KOPT-K1 (cell line): Measurements from ENCODE around the gene PKIG.

ENCODE experiments used
- H3K27ac ChIP-seq: fragments of 200-600 bp; sonication (generic); 2 replicates; pipeline ENCODE4 v1.5.1; 2016; ENCODE audit warnings: antibody characterized with exemption, mild to moderate bottlenecking, low read depth, low read length; ENCODE audit not compliant: poor library complexity, severe bottlenecking
- H3K36me3 ChIP-seq: fragments of 200-600 bp; sonication (generic); 2 replicates; pipeline ENCODE4 v1.5.1; 2017; ENCODE audit warnings: antibody characterized with exemption, mild to moderate bottlenecking, low read length, moderate library complexity; ENCODE audit not compliant: insufficient read depth
- H3K9me3 ChIP-seq: fragments of 200-600 bp; sonication (generic); 2 replicates; pipeline ENCODE4 v1.5.1; 2017; ENCODE audit warnings: antibody characterized with exemption, low read length, mild to moderate bottlenecking; ENCODE audit not compliant: insufficient read depth, poor library complexity, severe bottlenecking

Gene PKIG

DNA sequence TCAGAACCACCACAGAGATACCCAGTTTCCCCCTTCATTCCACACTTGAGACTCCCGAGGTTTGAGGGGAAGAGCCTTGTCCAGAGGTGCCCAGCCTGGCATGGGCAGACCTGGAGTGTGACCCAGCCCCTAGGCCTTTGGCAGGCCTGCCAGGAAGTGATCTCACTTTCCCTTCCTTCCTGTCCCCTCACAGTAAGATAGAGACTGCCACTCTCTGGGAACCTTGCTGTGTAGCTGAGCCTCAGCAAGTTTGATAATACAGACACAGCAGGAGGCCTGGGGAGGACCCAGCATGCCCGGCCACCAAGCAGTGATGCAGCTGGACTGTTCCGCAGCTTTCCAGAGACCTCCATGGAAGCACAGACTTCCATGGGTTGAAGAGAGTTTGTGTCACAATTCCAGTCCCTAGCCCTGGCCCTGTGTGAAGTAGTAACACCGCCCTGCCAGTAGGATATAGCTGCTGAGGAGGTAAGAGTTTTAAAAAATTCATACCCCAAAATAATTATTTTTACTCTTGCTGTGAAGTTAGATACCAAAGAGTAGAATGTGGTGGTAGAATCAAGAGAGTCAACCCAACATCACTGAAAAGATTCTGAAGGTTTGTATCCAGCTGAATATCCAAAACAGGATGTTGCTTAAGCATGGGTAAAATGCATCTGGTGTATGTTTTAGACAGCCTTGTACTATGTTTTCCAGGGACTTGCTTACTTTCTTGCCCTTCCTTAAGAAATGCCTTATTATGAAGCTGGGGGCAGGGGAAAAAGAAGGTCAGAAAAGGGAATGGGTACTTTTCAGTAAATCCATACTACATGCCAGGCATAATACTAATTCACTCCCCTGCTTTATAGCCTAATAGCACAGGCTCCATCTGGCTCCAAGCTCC lies 16.3 kb downstream of the PKIG start:
- Histone ChIP-seq H3K9me3 (no peaks in the 10 kb centered on the region), H3K36me3 (no peaks in the 10 kb centered on the region), H3K27ac (peak overlapping the region; percentile 60)

DNA sequence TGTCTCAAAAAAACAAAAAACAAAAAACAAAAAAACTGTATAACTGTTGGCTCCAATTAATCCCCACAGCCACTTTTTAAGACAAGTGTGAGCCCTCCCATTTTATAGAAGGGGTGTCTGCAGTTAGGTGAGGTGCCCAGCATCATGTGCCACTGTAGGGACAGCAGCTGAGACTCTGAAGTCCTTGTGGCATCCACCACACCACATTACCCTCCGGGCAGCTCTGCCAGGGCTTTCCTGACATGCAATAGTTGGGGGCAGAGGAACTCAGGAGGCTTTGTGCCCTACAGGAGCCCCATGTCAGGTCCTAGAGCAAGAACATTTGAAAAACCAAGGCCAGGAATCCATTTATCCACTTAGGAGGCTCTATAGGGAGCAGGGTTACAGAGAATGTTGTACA lies 17.3 kb downstream of the PKIG start:
- H3K27ac ChIP-seq: no peak overlapping the region
- H3K36me3 ChIP-seq: no peaks in the 10 kb centered on the region
- H3K9me3 ChIP-seq: no peaks in the 10 kb centered on the region

DNA sequence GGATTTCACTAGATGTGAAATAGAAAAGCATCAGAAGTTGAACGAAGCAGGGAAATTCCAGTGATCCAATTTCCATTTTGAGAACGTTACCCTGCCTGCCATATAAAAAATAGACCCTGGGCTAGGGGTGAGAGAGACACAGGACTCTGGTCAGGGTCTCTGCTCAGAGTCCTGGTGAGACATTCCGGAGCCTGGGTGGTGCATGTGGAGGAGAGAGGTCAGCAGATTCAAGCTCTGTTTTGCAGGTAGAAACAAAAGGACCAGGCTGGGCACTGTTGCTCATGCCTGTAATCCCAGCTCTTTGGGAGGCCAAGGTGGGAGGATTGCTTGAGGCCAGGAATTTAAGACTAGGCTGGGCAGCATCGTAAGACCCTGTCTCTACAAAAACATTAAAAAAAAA lies 17.9 kb downstream of the PKIG start:
- no peaks in the 10 kb centered on the region for H3K36me3 ChIP-seq

DNA sequence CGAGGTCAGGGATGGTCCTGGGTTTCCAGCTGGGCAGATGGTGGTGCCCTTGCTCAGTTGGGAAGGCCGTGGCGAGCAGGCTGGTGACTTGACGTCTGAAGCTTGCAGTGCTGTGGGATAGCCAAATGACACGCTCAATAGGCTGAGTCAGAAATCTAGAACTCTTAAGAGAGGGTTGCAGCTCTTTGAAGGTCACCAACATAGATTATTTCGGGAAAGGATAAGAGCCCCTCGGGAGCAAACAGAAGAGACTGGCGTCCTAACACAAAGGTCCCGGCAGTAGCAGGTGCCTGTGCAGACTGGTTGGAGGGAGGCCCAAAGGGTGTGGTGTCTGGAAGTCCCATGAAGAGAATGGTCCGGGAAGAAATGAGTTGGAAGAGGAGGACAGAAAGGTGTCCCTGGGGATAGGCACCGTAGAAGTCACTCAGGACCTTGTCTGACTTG lies 18.4 kb downstream of the PKIG start:
- H3K9me3 ChIP-seq: no peaks in the 10 kb centered on the region
- peak overlapping the region; percentile 30 for H3K27ac ChIP-seq
- no peaks in the 10 kb centered on the region for H3K36me3 ChIP-seq

More for the DNA sequence above, 17.9 kb downstream of the PKIG start:
- Histone ChIP-seq H3K27ac (no peak overlapping the region), H3K9me3 (no peaks in the 10 kb centered on the region)

DNA sequence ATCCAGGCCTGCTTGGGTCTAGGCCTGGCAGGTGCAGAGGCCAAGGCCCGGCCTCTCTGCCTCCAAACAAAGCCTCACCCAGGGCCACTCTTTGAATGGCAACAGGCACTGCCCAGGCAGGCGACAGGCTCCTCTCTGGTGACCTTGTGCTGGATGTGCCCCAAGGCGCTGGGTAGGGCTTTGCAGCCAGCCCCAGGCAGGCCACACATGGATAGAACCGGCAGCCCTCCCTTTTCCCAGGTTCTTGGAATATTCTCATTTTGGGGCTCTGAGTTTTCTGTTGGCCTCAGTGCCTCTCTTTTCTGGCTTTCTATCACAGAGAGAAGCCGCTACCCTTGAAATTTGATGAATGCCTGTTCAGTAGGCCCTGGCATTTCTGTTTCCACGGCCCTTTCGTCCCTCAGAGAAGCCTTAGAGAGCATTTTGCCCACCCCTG lies 18.9 kb downstream of the PKIG start:
- peak overlapping the region; percentile 30 for H3K27ac ChIP-seq
- H3K36me3 ChIP-seq: no peaks in the 10 kb centered on the region
- no peaks in the 10 kb centered on the region for H3K9me3 ChIP-seq

DNA sequence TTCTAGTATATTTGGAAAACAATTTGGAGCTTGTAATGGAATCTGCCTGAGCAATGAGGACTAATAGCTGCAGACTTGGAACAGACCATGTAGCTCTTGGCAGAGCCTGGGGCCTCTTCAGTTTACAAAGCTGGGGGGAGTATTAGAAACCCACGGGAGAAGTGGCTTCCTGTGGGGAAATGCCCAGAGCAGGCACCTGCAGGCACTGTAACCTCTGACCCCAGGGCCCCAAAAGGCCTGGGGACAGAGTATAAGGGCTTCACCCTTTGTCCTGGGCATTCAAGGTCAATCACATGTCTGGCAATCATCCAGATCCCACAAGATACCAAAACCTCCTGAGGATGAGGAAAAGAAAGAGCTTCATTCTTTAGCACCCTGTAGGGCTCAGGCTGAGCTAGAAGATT lies 19.4 kb downstream of the PKIG start:
- no peaks in the 10 kb centered on the region for H3K9me3 ChIP-seq
- peak overlapping the region; percentile 30 for H3K27ac ChIP-seq
- H3K36me3 ChIP-seq: no peaks in the 10 kb centered on the region

DNA sequence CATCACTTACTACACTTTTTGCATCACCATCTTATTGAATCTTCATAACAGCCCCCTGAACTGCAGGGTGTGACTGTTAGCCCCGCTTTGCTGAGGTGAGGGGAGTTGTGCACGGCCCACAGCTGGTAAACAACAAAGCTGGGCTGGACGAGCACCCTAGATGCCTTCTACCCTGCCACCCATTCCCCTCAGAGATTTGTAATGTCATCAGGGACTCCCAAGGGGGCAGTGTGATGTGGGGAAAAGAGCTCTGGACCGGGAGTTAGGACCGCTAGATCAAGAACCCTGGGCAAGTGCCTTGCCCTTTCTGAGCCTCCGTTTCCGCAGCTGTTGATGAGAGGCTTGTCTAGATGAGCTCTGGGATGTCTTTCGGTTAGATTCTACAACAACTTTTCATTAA lies 20.9 kb downstream of the PKIG start:
- no peaks in the 10 kb centered on the region for H3K36me3 ChIP-seq
- no peak overlapping the region for H3K27ac ChIP-seq

DNA sequence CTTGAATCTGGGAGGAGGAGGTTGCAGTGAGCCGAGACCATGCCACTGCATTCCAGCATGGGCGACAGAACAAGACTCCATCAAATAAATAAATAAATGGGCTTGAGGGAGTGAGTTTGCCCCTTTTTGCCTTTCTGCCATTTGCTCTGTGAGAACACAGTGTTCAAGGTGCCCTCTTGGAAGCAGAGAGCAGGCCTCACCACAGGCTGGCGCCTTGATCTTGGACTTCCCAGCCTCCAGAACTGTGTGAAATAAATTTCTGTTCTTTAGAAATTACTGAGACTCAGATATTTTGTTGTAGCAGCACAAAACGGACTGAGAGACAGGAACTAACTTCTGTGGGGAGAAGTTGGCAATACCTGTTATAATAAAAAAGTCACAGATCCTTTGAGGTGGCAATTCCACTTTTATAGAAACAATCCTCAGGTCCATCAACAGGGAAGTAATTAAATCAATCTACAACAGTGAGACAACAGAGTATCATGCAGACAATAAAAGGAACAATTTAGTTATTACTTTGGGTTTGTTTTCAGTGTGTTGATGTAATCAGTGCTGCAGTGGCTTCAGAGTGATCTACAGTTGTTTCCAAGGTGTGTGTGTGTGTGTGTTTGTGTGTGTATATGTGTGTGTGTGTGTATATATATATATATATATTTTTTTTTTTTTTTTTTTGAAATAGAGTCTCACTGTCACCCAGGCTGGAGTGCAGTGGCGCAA lies 24.5 kb downstream of the PKIG start:
- Histone ChIP-seq H3K9me3 (no peaks in the 10 kb centered on the region), H3K27ac (no peak overlapping the region), H3K36me3 (peaks cover 2% of the 10 kb centered on the region)

More for the DNA sequence above, 20.9 kb downstream of the PKIG start:
- H3K9me3 ChIP-seq: no peaks in the 10 kb centered on the region

DNA sequence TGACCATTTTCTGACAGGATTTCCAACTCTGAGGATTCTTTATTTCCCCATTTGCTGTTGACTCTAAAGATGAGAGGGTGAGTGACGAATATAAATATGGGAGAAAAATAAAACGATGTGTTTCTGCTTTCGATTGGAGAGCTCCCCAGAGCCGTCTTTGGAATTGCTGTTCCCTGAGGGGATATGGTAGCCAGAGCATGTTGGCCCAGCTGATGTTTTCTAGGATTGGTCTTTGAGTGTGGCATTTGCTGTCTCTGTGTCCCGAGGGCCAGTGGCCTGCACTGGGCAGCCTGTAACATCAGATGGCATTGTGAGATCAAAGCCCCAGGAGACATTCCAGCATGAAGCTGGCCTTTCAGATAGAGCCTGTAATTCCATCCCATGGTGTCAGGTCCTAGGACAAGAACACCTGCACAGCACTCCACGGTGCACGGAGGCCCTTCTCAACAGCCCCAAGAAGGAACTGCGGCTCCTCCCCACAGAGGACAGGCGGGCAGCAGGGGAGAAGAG lies 26.7 kb downstream of the PKIG start:
- no peaks in the 10 kb centered on the region for H3K9me3 ChIP-seq
- H3K27ac ChIP-seq: peak overlapping the region; percentile 78
- H3K36me3 ChIP-seq: peaks cover 22% of the 10 kb centered on the region

DNA sequence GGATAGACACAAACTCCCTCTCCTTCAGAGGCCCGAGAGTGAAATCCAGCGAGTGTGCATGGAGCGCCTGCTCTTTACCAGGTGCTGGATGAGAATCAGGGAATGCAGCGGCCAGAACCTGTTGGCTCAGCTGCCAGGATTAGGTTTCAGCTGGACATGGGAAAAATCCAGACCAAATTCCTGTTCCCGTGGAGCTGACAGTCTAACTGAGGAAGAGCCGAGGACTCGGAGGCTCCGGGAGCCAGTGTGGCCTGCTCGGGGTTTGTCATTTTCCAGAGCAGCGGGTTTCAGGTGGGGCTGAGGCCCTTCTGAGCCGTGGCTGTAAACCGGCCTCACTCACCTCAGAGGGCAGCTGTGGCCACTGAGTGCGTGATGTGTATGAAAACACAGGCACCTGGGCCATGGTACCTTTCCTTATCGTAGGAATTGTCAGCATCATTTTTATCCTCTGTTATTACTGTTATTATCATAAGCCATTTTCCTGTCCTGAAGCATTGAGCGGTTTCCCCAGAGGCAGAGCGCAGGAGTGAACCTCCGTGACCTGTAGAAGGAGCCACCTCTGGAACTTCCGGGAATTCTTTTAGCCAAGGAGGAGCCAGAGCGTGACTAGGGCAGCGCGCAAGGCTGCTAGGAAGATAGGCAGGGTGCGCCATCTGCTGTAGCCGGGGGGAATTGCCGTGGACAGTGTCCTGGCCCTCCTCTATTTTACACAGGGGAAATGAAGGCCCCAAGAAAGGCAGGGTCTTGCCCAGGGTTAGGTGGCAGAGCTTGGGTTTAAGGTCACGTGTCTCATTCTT lies 27.3 kb downstream of the PKIG start:
- peak overlapping the region; percentile 78 for H3K27ac ChIP-seq
- H3K36me3 ChIP-seq: peaks cover 29% of the 10 kb centered on the region
- H3K9me3 ChIP-seq: no peaks in the 10 kb centered on the region

DNA sequence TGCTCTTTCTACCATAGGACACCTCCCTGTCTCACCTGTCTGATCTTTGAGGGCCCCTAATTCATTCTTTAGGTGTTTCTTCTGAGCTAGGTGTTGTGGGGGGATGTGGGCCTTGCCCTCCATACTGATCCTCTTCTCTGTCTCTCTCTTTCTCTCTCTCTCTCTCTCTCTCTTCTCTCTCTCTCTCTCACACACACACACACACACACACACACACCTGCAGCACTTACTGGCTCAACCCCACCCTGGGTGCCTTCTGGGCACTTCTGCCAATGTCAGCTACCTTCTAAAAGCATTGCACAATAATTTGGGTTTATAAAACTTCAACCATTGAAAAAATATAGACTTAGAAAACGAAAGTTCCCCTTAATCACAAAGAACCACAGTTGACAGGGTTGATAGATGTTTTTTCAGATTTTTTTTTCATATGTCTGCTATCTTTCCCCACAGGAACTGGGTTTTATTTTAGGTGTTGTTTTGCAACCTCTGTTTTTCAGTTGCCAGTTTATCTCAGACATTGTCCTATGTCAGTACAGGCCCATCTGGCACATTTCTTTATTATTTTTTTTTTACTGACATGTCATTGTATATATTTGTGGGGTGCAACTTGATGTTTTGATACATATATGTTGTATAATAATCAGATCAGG lies 28.1 kb downstream of the PKIG start:
- H3K27ac ChIP-seq: peak overlapping the region; percentile 78
- peaks cover 32% of the 10 kb centered on the region for H3K36me3 ChIP-seq
- H3K9me3 ChIP-seq: no peaks in the 10 kb centered on the region

DNA sequence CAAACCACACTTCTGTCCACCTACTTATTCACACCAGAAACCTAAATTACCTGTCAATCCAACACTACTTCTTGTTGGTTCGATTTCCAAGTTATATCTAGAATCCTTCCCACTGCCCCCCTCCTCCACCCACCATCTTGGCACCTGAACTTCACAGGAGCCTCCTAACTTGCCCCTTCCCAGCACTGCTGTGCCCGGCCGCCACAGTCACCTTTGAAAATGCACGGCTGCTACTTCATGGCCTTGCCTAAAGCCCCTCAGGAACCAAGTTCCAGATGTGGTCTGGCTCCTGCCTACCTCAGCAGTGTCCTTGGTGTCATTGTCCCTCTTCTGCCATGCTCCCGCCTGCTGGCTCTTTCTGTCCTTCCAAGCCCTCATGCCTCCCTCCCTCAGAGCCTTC lies 31.2 kb downstream of the PKIG start:
- H3K9me3 ChIP-seq: no peaks in the 10 kb centered on the region
- H3K27ac ChIP-seq: peak overlapping the region; percentile 90
- peaks cover 58% of the 10 kb centered on the region for H3K36me3 ChIP-seq

DNA sequence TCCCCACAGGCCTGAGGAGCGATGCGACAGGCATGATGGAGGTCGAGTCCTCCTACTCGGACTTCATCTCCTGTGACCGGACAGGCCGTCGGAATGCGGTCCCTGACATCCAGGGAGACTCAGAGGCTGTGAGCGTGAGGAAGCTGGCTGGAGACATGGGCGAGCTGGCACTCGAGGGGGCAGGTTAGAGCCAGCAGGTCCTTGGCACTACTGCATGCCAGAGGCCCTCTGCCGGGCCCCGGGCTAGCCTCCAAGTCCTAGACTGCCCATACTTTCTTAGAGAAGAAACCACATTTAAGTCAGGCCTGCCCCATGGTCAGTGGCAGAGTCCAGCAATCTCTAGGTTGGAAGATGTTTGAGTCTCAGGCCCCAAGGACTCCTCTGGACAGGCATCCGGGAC lies 32.1 kb downstream of the PKIG start:
- Histone ChIP-seq H3K36me3 (peaks cover 67% of the 10 kb centered on the region), H3K27ac (peak overlapping the region; percentile 90), H3K9me3 (no peaks in the 10 kb centered on the region)

DNA sequence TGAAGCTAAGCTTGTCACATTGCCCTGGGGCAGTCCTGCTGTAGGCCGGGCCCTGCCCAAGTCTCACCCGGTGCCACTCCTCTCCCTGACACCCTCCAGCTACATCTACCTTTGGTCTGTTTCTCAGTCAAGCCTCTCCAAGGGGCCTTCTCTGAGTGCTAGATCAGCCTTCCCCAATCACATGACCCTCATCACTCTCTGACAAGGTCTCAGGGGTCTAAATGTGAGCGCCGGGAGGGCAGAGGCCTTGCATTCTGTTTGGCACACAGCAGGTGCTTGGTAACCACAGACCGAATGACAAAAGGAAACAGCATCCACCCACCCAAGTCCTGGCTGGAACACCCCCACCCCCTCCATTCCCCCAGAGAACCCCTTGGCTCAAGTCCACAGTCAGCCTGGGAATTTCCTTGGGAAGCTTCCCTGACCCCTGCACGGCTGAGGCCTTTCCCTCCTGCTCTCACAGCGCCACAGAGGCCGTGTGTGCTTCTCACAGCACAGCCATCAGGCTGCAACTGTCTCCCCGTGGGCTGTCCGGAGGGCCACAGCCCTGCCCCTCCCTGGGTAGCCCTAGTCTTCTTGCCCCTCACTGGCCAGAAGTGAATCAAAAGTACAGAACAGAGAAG lies 32.9 kb downstream of the PKIG start:
- peak overlapping the region; percentile 90 for H3K27ac ChIP-seq
- H3K36me3 ChIP-seq: peaks cover 75% of the 10 kb centered on the region
- H3K9me3 ChIP-seq: no peaks in the 10 kb centered on the region
